ENCODE results near the gene PRR14L. TPM values are rescaled to one million over a fixed set of nuclear protein-coding genes. Genes with fewer than 3 reads are reported as not detected.

Gene PRR14L
- total RNA-seq, 4 donors from 2014 or later, result 7.1 to 62.2 (median 22.9) TPM

DNA sequence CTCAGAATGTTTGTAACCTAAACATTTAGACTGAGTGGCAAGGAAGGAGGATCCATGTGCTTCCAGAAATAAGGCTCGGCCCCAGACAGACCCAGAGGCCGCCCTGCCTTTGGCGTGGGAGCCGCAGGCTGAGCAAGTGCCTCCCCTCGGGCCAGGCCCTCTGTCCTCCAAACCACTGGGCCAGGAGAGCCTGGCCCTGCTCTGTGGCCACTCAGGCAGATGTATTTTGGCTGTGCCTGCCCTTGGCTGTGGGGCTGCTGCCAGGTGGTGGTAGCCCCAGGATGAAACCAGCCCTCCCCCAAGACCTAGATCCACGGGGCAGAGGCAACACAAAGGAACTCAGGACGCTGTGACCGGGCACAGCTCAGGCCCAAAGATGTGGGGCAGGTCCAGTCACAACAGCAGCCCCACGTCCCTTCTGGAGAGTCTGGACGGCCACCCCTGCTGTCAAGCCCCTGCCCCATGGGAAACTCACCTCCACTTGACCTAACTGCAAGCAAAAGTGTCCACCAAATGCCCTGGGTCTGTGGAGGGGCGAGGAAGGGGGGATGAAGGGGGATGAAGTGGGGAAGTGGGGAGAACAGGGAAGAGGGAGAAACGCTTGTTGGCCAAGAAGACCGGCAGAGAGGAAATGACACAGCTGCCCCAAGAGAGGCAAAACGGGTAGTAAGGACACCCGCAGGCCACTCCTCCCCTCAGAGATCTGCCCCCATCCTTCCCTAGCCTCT, 111.9 kb downstream of the PRR14L start:
- no peak for TF ChIP-seq POLR2A (IDR thresholded peaks at IDR 0.05)
- TF ChIP-seq, protein P1, sequence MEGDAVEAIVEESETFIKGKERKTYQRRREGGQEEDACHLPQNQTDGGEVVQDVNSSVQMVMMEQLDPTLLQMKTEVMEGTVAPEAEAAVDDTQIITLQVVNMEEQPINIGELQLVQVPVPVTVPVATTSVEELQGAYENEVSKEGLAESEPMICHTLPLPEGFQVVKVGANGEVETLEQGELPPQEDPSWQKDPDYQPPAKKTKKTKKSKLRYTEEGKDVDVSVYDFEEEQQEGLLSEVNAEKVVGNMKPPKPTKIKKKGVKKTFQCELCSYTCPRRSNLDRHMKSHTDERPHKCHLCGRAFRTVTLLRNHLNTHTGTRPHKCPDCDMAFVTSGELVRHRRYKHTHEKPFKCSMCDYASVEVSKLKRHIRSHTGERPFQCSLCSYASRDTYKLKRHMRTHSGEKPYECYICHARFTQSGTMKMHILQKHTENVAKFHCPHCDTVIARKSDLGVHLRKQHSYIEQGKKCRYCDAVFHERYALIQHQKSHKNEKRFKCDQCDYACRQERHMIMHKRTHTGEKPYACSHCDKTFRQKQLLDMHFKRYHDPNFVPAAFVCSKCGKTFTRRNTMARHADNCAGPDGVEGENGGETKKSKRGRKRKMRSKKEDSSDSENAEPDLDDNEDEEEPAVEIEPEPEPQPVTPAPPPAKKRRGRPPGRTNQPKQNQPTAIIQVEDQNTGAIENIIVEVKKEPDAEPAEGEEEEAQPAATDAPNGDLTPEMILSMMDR (IDR thresholded peaks at IDR 0.05), result no peak
- Histone ChIP-seq H3K9me3 (no peaks in the 10 kb centered on the region), H3K4me3 (no peak overlapping the region), H3K4me1 (no peaks in the 10 kb centered on the region), H3K27me3 (no peaks in the 10 kb centered on the region), H3K36me3 (no peaks in the 10 kb centered on the region), H3K27ac (peak overlapping the region in 1 of 2 donors; percentile 17)
- intact Hi-C loops (cut with DNase I; ENCODE audit: low total_unique reads), result no loop called here
- no peak for DNase-seq

DNA sequence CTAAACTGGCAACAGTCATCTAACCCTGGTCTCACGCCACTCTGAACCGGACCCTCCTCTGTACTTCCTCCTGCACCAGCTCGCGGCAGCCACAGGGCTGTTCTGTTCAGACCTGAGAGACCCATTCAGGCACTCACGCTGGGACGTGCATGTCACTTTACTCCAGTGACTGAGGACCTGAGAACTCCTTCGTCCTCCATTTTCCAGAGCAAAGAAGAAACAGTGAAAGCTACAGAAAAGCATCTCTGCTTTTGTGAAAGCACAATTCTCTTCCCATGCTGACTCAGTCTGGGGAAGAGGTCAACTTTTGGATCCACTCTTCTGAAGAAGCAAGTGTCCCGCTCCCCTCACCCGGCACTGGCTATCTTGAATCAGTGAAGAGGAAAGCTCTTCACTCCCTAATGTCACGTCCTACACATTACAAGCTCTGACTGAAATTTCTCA, 112.5 kb downstream of the PRR14L start:
- intact Hi-C loops (cut with DNase I; ENCODE audit: low total_unique reads), result no loop called here
- Histone ChIP-seq H3K4me3 (no peak overlapping the region), H3K36me3 (no peaks in the 10 kb centered on the region), H3K27me3 (no peaks in the 10 kb centered on the region), H3K27ac (peak overlapping the region in 1 of 2 donors; percentile 17), H3K4me1 (no peaks in the 10 kb centered on the region), H3K9me3 (no peaks in the 10 kb centered on the region)
- DNase-seq, result no peak
- TF ChIP-seq, protein P1 (IDR thresholded peaks at IDR 0.05), result no peak
- no peak for TF ChIP-seq POLR2A (IDR thresholded peaks at IDR 0.05)

DNA sequence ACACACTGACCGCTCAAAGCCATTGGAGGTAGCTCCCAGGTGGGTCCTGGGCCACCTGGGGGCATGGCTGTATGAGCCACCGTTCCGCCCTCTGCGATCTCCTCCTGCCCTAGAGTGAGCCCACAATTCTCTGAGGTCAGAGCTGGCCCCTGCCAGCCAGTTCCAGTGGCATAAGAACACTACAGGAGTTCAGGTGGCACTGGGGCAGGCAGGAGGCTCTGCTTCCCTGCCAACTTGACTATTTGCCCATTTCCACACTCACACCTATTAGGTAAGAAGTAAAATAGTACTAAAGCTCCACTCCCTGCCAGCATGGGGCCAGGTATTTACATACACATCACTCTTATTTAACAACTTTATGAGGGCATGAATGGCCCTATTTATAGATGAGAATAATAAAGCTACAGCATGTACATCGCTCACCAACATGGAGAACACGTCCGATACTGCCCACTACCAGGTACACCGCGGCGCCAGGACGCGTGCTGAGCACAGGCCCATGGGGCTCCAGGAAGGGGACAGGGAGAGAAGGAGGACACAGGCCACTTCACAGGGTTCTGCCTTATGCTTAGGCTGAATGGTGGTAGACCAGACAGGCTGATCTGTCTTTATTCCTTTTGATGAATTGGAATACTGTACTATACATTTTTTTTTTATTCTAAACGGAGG, 114.2 kb downstream of the PRR14L start:
- intact Hi-C loops (cut with DNase I; ENCODE audit: low total_unique reads), result no loop called here
- no peak overlapping the region for H3K4me3 ChIP-seq
- H3K9me3 ChIP-seq, result no peaks in the 10 kb centered on the region

DNA sequence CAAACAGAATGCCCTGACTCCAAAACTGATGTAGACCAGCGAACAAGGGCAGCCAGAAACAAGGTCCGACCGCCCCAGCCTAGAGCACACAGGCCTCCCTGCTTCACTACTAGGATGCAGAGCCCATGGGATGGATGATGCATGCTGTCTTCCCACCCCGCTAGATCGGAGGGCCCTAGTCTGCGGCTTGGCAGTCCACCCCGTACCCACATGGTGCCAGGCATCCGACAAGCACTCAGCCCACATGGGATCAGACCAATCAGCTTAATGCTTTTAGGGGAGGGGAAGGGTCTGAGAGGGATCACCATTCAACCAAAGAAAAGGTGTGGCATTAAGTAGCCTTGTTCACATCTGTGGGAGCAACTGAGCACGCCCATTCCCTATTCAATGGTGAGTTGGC, 118.5 kb downstream of the PRR14L start:
- intact Hi-C loops (cut with DNase I; ENCODE audit: low total_unique reads), result no loop called here
- Histone ChIP-seq H3K36me3 (no peaks in the 10 kb centered on the region), H3K9me3 (no peaks in the 10 kb centered on the region), H3K4me3 (peak overlapping the region; percentile 73 to 88), H3K27ac (peak overlapping the region; percentile 79 to 90), H3K4me1 (peaks cover 0 to 7% of the 10 kb centered on the region in 2 donors), H3K27me3 (no peaks in the 10 kb centered on the region)
- TF ChIP-seq POLR2A (IDR thresholded peaks at IDR 0.05), result no peak
- TF ChIP-seq, protein P1 (IDR thresholded peaks at IDR 0.05), result no peak
- no peak for DNase-seq

More for the DNA sequence above, 114.2 kb downstream of the PRR14L start:
- H3K4me1 ChIP-seq, result no peaks in the 10 kb centered on the region
- no peak for DNase-seq
- no peaks in the 10 kb centered on the region for H3K36me3 ChIP-seq
- no peak overlapping the region for H3K27ac ChIP-seq
- TF ChIP-seq, protein P1 (IDR thresholded peaks at IDR 0.05), result no peak
- no peak for TF ChIP-seq POLR2A (IDR thresholded peaks at IDR 0.05)
- no peaks in the 10 kb centered on the region for H3K27me3 ChIP-seq

Small RNA genes lying within 50 kb of the gene (small RNA-seq; reads per million reads assigned to genes)
- not detected for gene RN7SL20P

Other genes starting within 250 kb of the PRR14L start
- gene PISD, start 87.9 kb downstream of the PRR14L start, total RNA-seq, result 100 to 1,000 TPM in 1 of 4 donors, 10 to 100 TPM in 3; 21.8 to 205 (median 42.2) TPM
- 100 to 1,000 TPM in 1 of 4 donors, 10 to 100 TPM in 2, 1 to 10 TPM in 1; 9.1 to 180 (median 37.2) TPM for gene DEPDC5, start 3.9 kb upstream of the PRR14L start, total RNA-seq
- 100 to 1,000 TPM in 2 of 4 donors, 10 to 100 TPM in 2; 37.1 to 209 (median 101) TPM for gene YWHAH, start 194.4 kb upstream of the PRR14L start, total RNA-seq